ENCODE results near the gene PPIL4.
"Not testable (repeated sequence)": the region's sequence is repeated elsewhere in the genome, so short reads cannot be mapped to it uniquely, and the experiment has no call there.

PPIL4 gene

GRCh38 chr6:149460249-149460648 lies 85.6 kb downstream of the PPIL4 start:
- not testable (repeated sequence) for DNase-seq (ENCODE audit: low read depth in 2 of 3, low spot score in 1 of 3)

DNA sequence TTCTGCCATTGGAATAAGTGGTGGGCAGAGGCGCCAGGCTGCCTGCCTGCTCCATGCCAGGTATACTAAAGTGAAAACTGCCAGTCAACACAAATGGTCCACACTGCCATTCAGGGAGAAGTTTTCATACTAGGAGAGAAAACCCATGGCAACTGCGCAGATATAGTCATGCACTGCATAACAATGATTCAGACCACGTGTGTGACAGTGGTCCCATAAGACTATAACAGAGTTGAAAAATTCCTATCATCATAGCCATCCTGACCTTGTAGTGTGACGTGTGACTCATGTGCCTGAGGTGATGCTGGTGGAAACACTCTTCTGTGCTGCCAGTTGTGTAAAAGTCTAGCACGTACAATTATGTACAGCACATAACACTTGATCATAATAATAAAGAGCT lies 86.1 kb downstream of the PPIL4 start:
- no peak for DNase-seq (ENCODE audit: low read depth in 2 of 3, low spot score in 1 of 3)

- DNase-seq (ENCODE audit: low read depth in 2 of 3, low spot score in 1 of 3), result no peak
Observed at GRCh38 chr6:149458806-149459205, 87.0 kb downstream of the PPIL4 start.

DNA sequence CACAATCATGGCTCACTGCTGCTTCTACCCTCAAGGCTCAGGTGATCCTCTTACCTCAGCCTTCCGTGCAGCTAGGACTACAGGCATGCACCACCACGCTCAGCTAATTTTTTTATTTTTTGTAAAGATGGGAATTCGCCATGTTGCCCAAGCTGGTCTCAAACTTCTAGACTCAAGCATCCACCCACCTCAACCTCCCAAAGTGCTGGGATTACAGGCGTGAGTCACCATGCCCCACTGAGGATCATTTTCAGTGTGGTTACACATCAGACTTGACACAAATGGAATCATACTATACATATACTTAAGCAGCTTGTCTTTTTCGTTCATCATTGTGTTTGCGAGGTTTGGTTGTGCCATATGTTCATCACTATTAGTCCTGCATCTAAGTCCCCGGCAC lies 87.6 kb downstream of the PPIL4 start:
- no peak for DNase-seq (ENCODE audit: low read depth in 2 of 3, low spot score in 1 of 3)

DNA sequence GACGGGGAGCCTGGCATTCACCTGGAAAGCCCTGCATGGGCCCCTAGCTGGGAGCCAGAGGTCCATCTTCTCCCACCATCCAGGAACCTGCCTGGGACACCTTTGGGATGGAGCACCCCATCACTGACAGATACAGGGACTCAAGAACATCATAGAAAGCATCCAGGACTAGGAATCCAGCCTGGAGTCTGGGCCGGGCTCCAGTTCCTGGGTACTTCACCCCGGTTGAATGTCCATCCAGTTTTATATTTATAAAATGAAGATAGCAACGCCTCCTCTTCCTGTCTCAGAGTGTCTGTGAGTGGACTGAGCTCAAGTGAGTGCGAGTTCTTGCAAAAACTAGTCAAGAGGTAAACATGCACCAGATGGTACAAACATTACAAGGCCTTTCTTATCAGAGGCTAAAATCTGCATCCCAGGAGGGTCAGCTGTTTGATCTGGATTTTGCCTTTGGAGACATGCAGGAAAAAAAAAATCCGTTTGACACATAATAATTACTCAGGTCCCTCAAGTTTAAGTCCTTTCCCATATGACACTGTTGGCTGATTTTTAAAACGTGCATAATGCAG lies 88.4 kb downstream of the PPIL4 start:
- DNase-seq (ENCODE audit: low read depth in 2 of 3, low spot score in 1 of 3), result no peak

GRCh38 chr6:149456311-149457021 lies 89.4 kb downstream of the PPIL4 start:
- no peak for DNase-seq (ENCODE audit: low read depth in 2 of 3, low spot score in 1 of 3)

DNA sequence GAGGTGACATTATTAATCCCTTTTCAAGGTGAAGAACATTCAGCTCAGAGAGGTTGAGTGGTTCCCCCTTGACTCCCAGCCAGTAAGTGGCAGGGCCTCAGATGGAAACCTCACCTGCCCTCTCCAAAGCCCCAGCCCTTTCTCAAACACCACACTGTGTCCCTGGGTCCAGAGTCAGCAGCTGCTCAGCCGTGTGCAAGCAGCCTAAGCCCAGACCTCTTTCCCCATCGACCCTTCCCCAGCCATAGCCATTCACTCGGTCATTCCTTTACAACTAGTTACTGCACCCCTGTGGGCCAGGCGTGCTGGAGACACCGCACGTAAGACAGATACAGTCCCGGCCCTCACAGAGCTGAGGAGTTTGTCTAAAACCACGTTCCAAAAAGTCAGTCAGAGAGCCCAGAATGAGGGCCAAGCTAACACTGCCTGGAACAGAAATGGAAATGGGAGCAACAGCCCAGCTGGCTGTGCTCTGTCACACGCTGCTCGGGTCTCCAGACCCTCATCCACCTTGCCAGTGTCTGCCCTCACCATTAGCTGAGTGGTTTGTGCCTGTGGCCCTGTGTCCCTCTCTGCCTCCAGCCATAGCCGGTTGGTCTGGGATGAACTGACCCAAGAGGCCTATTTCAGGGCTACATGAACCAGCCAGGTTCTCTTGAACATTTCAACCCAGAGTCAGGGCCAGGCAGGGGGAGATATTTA lies 90.7 kb downstream of the PPIL4 start:
- DNase-seq (ENCODE audit: low read depth in 2 of 3, low spot score in 1 of 3), result no peak

Measured in stimulated activated CD4-positive, alpha-beta T cell treated with anti-CD3 and anti-CD28 coated beads, Interleukin-12 subunit alpha, Interleukin-12 subunit beta, amount 100 ng/mL, for 48 hours (primary cell).